Neutrophil (primary cell): ENCODE results near the gene SOBP.

Experiments used
- H3K27ac ChIP-seq: fragments of 200-600 bp; sonication (generic); 2 replicates; pipeline ENCODE4 v1.5.1; 2016; ENCODE audit warnings: mild to moderate bottlenecking, moderate library complexity
- H3K27me3 ChIP-seq: fragments of 200-600 bp; sonication (generic); 2 replicates; pipeline ENCODE4 v1.6.0; 2016; ENCODE audit warnings: mild to moderate bottlenecking
- H3K36me3 ChIP-seq: fragments of 200-600 bp; sonication (generic); 2 replicates; pipeline ENCODE4 v1.5.1; 2017
- H3K4me1 ChIP-seq, 2 experiments: fragments of 200-600 bp in 1 of 2; sonication (generic) in 1 of 2; 1 replicate in 1 of 2; 2 replicates in 1 of 2; pipeline versions ENCODE4 v1.5.1 to v1.6.1; 2013 to 2016; ENCODE audit warnings: low read depth in 1 of 2, low read length in 1 of 2, mild to moderate bottlenecking in 1 of 2, moderate library complexity in 1 of 2; ENCODE audit not compliant: control insufficient read depth in 1 of 2, insufficient read depth in 1 of 2
- H3K4me3 ChIP-seq, 2 experiments: fragments of 200-600 bp in 1 of 2; sonication (generic) in 1 of 2; 1 replicate in 1 of 2; 2 replicates in 1 of 2; pipeline ENCODE4 v1.5.1; 2013 to 2016; ENCODE audit warnings: low read depth in 1 of 2, low read length in 1 of 2, mild to moderate bottlenecking in 1 of 2, moderate library complexity in 1 of 2
- H3K9me3 ChIP-seq: fragments of 200-600 bp; sonication (generic); 2 replicates; pipeline ENCODE4 v1.5.1; 2016
- TF ChIP-seq, protein P1 (sequence below): fragments of 200-600 bp; sonication (generic); IDR thresholded peaks from 2 replicates; pipeline ENCODE4 v1.5.1; 2016; ENCODE audit warnings: antibody characterized with exemption

SOBP gene

GRCh38 chr6:107641500-107641941 is 151.6 kb downstream of the SOBP start:
- Histone ChIP-seq H3K36me3 (no peaks in the 10 kb centered on the region), H3K9me3 (no peaks in the 10 kb centered on the region), H3K27ac (peak overlapping the region; percentile 17), H3K27me3 (peaks cover 28% of the 10 kb centered on the region), H3K4me1 (peaks cover 42 to 43% of the 10 kb centered on the region in 2 experiments), H3K4me3 (no peak overlapping the region)
- TF ChIP-seq, protein P1, sequence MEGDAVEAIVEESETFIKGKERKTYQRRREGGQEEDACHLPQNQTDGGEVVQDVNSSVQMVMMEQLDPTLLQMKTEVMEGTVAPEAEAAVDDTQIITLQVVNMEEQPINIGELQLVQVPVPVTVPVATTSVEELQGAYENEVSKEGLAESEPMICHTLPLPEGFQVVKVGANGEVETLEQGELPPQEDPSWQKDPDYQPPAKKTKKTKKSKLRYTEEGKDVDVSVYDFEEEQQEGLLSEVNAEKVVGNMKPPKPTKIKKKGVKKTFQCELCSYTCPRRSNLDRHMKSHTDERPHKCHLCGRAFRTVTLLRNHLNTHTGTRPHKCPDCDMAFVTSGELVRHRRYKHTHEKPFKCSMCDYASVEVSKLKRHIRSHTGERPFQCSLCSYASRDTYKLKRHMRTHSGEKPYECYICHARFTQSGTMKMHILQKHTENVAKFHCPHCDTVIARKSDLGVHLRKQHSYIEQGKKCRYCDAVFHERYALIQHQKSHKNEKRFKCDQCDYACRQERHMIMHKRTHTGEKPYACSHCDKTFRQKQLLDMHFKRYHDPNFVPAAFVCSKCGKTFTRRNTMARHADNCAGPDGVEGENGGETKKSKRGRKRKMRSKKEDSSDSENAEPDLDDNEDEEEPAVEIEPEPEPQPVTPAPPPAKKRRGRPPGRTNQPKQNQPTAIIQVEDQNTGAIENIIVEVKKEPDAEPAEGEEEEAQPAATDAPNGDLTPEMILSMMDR: no peak

DNA sequence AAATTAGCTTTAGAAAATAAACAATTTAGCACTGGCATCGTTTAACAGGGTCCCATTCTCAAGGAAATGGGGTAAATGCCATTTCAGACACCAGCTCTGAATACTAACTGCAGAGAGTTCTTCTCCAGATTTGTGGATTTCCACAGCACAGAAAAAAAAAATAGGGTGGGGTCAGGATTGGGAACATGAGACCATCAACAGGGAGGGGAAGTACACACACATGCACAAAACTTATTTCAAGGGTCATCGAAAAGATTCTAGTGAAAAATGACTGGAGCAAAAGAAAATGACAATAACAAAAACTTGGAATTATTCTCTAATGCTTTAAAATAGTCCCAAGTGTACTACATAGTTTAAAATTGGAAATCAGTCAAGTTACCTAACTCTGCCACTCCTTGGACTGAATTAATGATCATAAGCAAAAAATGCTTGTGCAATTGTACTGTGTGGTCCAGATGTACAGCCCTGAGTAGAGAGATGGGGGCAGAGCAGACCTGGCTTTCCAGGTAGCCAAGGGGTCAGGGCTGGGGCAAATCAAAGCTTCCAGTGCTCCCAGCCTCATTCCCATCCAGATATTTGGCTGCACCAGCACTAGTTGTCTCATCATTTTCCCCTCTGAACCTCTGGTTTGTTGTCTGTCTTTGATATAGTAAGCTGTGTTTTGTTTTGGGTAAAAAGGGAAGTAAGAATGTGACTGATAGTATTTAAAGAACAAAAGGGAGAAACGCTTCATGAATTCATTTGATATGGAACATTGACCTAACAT is 152.4 kb downstream of the SOBP start:
- H3K4me3 ChIP-seq: no peak overlapping the region
- H3K9me3 ChIP-seq: no peaks in the 10 kb centered on the region
- peak overlapping the region; percentile 16 for H3K27ac ChIP-seq
- peaks cover 20% of the 10 kb centered on the region for H3K27me3 ChIP-seq
- no peaks in the 10 kb centered on the region for H3K36me3 ChIP-seq
- TF ChIP-seq, protein P1: no peak
- H3K4me1 ChIP-seq: peaks cover 50 to 51% of the 10 kb centered on the region in 2 experiments

DNA sequence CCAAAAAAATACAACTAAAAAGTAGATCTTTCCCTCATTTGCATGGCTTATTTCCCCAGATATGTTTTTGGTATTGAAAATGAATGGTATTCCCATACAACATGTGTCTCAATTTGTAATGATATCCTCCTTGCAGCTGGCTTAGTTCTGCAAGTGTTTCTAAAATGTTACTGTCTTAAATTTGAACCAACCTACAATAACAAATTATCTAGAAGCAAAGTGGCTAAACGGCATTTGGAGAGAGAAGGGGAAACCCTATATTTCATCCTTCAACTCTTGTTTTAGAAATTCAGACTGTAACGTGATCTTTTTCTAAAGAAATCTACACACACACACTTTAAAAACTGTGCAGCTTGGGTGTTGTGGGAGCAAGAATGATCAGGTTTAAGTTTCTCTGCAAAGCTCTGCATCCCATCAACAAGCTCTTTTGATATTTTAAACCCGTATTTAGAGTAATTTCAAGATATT is 153.0 kb downstream of the SOBP start:
- Histone ChIP-seq H3K27ac (no peak overlapping the region), H3K36me3 (no peaks in the 10 kb centered on the region), H3K9me3 (no peaks in the 10 kb centered on the region), H3K4me3 (no peak overlapping the region), H3K27me3 (peaks cover 14% of the 10 kb centered on the region), H3K4me1 (peaks cover 56 to 57% of the 10 kb centered on the region in 2 experiments)
- TF ChIP-seq, protein P1: no peak

DNA sequence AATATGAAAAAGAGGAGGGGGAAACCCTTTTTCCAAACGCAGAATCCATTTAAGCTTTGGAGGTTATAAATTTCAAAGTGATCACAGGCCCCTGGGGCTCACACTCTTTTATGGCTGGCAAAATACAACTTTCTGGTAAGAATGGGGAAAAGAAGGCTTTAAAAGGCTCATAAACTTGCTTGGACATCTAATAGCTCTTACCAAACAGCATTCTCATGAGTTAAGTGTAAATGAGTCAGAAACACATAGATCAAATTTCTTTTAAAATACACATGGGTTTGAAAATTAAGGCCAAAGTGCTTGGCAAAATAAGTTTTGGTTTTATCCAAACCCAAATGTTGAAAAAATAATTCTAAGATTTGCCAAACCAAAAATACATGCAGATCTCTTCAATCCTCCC is 154.6 kb downstream of the SOBP start:
- TF ChIP-seq, protein P1: no peak
- peaks cover 57 to 58% of the 10 kb centered on the region in 2 experiments for H3K4me1 ChIP-seq
- H3K4me3 ChIP-seq: no peak overlapping the region

DNA sequence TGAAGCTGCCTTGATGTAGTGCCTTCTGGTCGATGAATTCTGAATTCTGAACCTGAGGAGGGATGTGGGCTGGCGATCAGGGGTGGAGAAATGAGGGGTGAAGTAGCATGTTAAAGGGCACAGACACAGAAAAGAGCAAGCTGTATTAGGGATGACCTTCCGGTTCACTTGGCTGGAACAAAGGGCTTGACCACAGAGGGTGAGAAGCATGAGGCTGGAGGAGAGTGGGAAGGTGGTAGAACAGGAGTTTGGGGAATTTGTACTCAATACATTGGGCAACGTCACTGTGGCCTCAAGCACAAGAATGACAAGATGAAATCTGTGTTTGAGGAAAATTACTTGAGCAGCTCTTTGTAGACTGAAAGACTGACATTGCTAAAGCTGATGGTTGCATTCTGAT is 155.8 kb downstream of the SOBP start:
- peak overlapping the region; percentile 57 for H3K27ac ChIP-seq

More for the DNA sequence above, 154.6 kb downstream of the SOBP start:
- no peaks in the 10 kb centered on the region for H3K27me3 ChIP-seq
- H3K36me3 ChIP-seq: no peaks in the 10 kb centered on the region
- H3K9me3 ChIP-seq: no peaks in the 10 kb centered on the region
- no peak overlapping the region for H3K27ac ChIP-seq

More for the DNA sequence above, 155.8 kb downstream of the SOBP start:
- Histone ChIP-seq H3K27me3 (no peaks in the 10 kb centered on the region), H3K4me3 (no peak overlapping the region), H3K36me3 (no peaks in the 10 kb centered on the region), H3K9me3 (no peaks in the 10 kb centered on the region), H3K4me1 (peaks cover 50 to 51% of the 10 kb centered on the region in 2 experiments)
- TF ChIP-seq, protein P1: no peak
